HepG2 (cell line): Measurements from ENCODE around the gene EPB42. TPM values are rescaled to one million over a fixed set of nuclear protein-coding genes. Genes with fewer than 3 reads are reported as not detected.

Experiments
- ATAC-seq: fragments of 200-7000 bp; cut with Tn5 transposase; 3 replicates; pipeline ENCODE4 v1.9.1; 2020; ENCODE audit warnings: mild to moderate bottlenecking, moderate library complexity
- BruUV-seq: library from RNA; stranded (reverse); fragments of 400-500 nt; replicated peaks from 2 replicates; lab custom pipeline; 2021; lab: Mats Ljungman, UMichigan
- CTCF ChIA-PET: fragments of 300-600 bp; formaldehyde crosslinking; extraction: SDS; loops from one replicate; lab custom pipeline; 2021; ENCODE audit warnings: low total read pairs, inconsistent platforms, low intra/inter-chr PET ratio; lab: Yijun Ruan, JAX
- POLR2A ChIA-PET: fragments of 350-600 bp; sonication (Branson Sonifier 250); formaldehyde crosslinking; loops from one replicate; lab custom pipeline; 2020; ENCODE audit warnings: antibody characterized with exemption, inconsistent platforms; lab: Yijun Ruan, JAX
- DNase-seq: peaks from one replicate; pipeline ENCODE4 v3.0.0-alpha.2; 2015; ENCODE audit warnings: low spot score
- FAIRE-seq: peaks from 3 replicates; lab custom pipeline; 2011; peaks lifted over from hg19 to GRCh38; lab: Jason Lieb, UNC
- H2AFZ ChIP-seq: one replicate; pipeline ENCODE4 v1.6.1; 2011; ENCODE audit warnings: low read length, inconsistent platforms
- H3K27ac ChIP-seq: fragments of 300-600 bp; 3 replicates; pipeline ENCODE4 v1.8.0; 2011; ENCODE audit warnings: mixed run types, mild to moderate bottlenecking, mixed read lengths, low read length, inconsistent platforms; ENCODE audit not compliant: insufficient read depth; ENCODE audit errors: extremely low read length
- H3K27me3 ChIP-seq, 2 experiments: fragments of 200-600 bp in 1 of 2; 2 replicates in 1 of 2; 3 replicates in 1 of 2; pipeline versions ENCODE4 v1.6.0 to v1.8.0; 2011; ENCODE audit warnings: low read length in 2 of 2, mild to moderate bottlenecking in 2 of 2, moderate library complexity in 2 of 2, inconsistent platforms in 1 of 2; ENCODE audit not compliant: insufficient read depth in 2 of 2, control insufficient read depth in 1 of 2
- H3K36me3 ChIP-seq, 2 experiments: fragments of 200-600 bp in 1 of 2; replicated peaks in 1 of 2; 2 replicates in 1 of 2; 3 replicates in 1 of 2; pipeline versions ENCODE4 v1.5.1 to v1.8.0; 2011; ENCODE audit warnings: low read length in 2 of 2, inconsistent platforms in 1 of 2; ENCODE audit not compliant: insufficient read depth in 2 of 2, control insufficient read depth in 1 of 2
- H3K4me1 ChIP-seq: 2 replicates; pipeline ENCODE4 v1.5.1; 2012; ENCODE audit warnings: low read length, inconsistent platforms; ENCODE audit not compliant: insufficient read depth
- H3K4me2 ChIP-seq: 2 replicates; pipeline ENCODE4 v1.6.0; 2011; ENCODE audit warnings: low read depth, low read length, inconsistent platforms
- H3K4me3 ChIP-seq, 3 experiments: fragments of 200-600 bp in 1 of 3; sonication (generic), shearing (Covaris generic) in 1 of 3; replicated peaks in 1 of 3; 2 replicates each; pipeline ENCODE4 v1.5.1; 2011 to 2016; ENCODE audit warnings: low read length in 3 of 3, inconsistent platforms in 2 of 3, low read depth in 2 of 3, mild to moderate bottlenecking in 2 of 3, control low read depth in 1 of 3, mixed read lengths in 1 of 3; ENCODE audit not compliant: insufficient read depth in 1 of 3
- H3K79me2 ChIP-seq: one replicate; pipeline ENCODE4 v1.6.1; 2011; ENCODE audit warnings: low read length, inconsistent platforms; ENCODE audit not compliant: insufficient read depth
- H3K9ac ChIP-seq: 2 replicates; pipeline ENCODE4 v1.6.0; 2011; ENCODE audit warnings: mild to moderate bottlenecking, low read depth, low read length, inconsistent platforms; ENCODE audit not compliant: insufficient read depth
- H3K9me3 ChIP-seq: 2 replicates; pipeline ENCODE4 v1.5.1; 2012; ENCODE audit warnings: mild to moderate bottlenecking, low read length
- H4K20me1 ChIP-seq: 2 replicates; pipeline ENCODE4 v1.6.0; 2011; ENCODE audit warnings: inconsistent platforms, mild to moderate bottlenecking, low read length, moderate library complexity; ENCODE audit not compliant: insufficient read depth
- CBFB ChIP-seq: sonication (generic); formaldehyde crosslinking; IDR thresholded peaks from 2 replicates; pipeline ENCODE4 v1.4.0; 2020; ENCODE audit warnings: missing genetic modification reagents
- GTF3A ChIP-seq: sonication (generic); formaldehyde crosslinking; conservative IDR thresholded peaks from 2 replicates; pipeline ENCODE4 v1.4.0; 2020; ENCODE audit warnings: mild to moderate bottlenecking, missing genetic modification reagents
- KAT8 ChIP-seq: IDR thresholded peaks from 2 replicates; pipeline ENCODE4 v1.6.1; 2016; ENCODE audit warnings: missing genetic modification reagents, missing compliant biosample characterization
- MTA1 ChIP-seq: sonication (generic); formaldehyde crosslinking; IDR thresholded peaks from 2 replicates; pipeline ENCODE4 v1.4.0; 2020; ENCODE audit warnings: missing genetic modification reagents, mild to moderate bottlenecking, borderline replicate concordance
- POLR2AphosphoS2 ChIP-seq: IDR thresholded peaks from 2 replicates; pipeline ENCODE4 v1.6.1; 2011; ENCODE audit warnings: low read depth, low read length, improper control_type of control experiment
- PRPF4 ChIP-seq: fragments of 200-400 bp; formaldehyde crosslinking; IDR thresholded peaks from 2 replicates; pipeline ENCODE4 v1.6.1; 2016; ENCODE audit warnings: low read length, low read depth; ENCODE audit not compliant: poor library complexity, severe bottlenecking
- SMC3 ChIP-seq: IDR thresholded peaks from 2 replicates; pipeline ENCODE4 v1.6.1; 2011; ENCODE audit warnings: low read length, improper control_type of control experiment
- SP1 ChIP-seq, 2 experiments: fragments of 450-650 bp in 1 of 2; sonication (generic) in 1 of 2; formaldehyde crosslinking in 1 of 2; IDR thresholded peaks; 2 replicates each; pipeline versions ENCODE4 v1.4.0 to v1.6.1; 2016 to 2020; ENCODE audit warnings: missing genetic modification reagents in 1 of 2
- U2AF1 ChIP-seq: fragments of 200-400 bp; formaldehyde crosslinking; optimal IDR thresholded peaks from 2 replicates; pipeline ENCODE3; 2017; ENCODE audit warnings: mild to moderate bottlenecking, low read depth, low read length
- ZNF460 ChIP-seq: sonication (generic); formaldehyde crosslinking; IDR thresholded peaks from 2 replicates; pipeline ENCODE4 v1.5.1; 2020; ENCODE audit warnings: missing genetic modification reagents, mild to moderate bottlenecking, borderline replicate concordance
- ZNF484 ChIP-seq: sonication (generic); formaldehyde crosslinking; IDR thresholded peaks from 2 replicates; pipeline ENCODE4 v1.5.1; 2020; ENCODE audit warnings: mild to moderate bottlenecking, low read depth, missing genetic modification reagents, borderline replicate concordance
- ZUFSP ChIP-seq: sonication (generic); formaldehyde crosslinking; IDR thresholded peaks from 2 replicates; pipeline ENCODE4 v1.9.0; 2021; ENCODE audit warnings: missing genetic modification reagents, mild to moderate bottlenecking, borderline replicate concordance
- WGBS: methylation state at CpG from one replicate; pipeline ENCODE4 v1.1.6; 2017; ENCODE audit warnings: low lambda C conversion rate; 5-methylcytosine and 5-hydroxymethylcytosine counted together
- in situ Hi-C: cut with HindIII; loops from 2 replicates; pipeline ENCODE4 v1.10.0; 2017; ENCODE audit warnings: low pct_unique_long_range_greater_than_20kb; ENCODE audit not compliant: extremely low pct_ligation_motif_present
- intact Hi-C: fragments of 100-400 bp; cut with micrococcal nuclease; formaldehyde crosslinking; loops from one replicate; pipeline ENCODE4 v1.10.0; 2022; ENCODE audit not compliant: unreplicated experiment
- polyA plus RNA-seq, 8 experiments: library from polyadenylated mRNA; depleted of rRNA in 3 of 8; stranded (reverse) in 7 of 8; unstranded in 1 of 8; fragments of >200 nt; fragmentation: Illumina TruSeq in 4 of 8; extraction: Trizol in 4 of 8; gene quantifications; 2 replicates each; pipeline versions ENCODE4 v1.2.1 to v1.2.3, GENCODE V29; 2011 to 2016; ENCODE audit warnings: low read depth in 4 of 8, missing spikeins in 1 of 8, mixed read lengths in 1 of 8; ENCODE audit not compliant: insufficient read depth in 1 of 8
- total RNA-seq, 5 experiments: library from RNA; depleted of rRNA; stranded (reverse); fragments of >200 nt; fragmentation: Illumina TruSeq; extraction: Trizol; gene quantifications; 2 replicates each; pipeline ENCODE4 v1.2.3, GENCODE V29; 2016; ENCODE audit warnings: low read depth in 1 of 5
- TF ChIP-seq, protein P1 (sequence below): sonication (generic); formaldehyde crosslinking; IDR thresholded peaks from 2 replicates; pipeline ENCODE4 v1.4.0; 2020; ENCODE audit warnings: missing genetic modification reagents
- TF ChIP-seq, protein P2 (sequence below): sonication (generic); formaldehyde crosslinking; IDR thresholded peaks from 2 replicates; pipeline ENCODE4 v1.8.0; 2023; ENCODE audit warnings: mild to moderate bottlenecking, missing genetic modification reagents

The EPB42 gene
- total and polyA plus RNA-seq, 2 of the 13 experiments (the other 11 are each of a cell fraction or from before 2014, with no cell fraction given) = not detected

- in situ Hi-C loops (loop anchor here (25.0 kb wide), 1 partner anchor 498 kb away; no protein-coding TSS in a partner anchor), intact Hi-C loops (no loop called here)
- Histone ChIP-seq H3K4me2 (no peak overlapping the region), H3K36me3 (no peaks in the 10 kb centered on the region), H3K79me2 (no peaks in the 10 kb centered on the region), H2AFZ (no peak overlapping the region), H3K9ac (no peak overlapping the region), H3K9me3 (no peaks in the 10 kb centered on the region), H3K4me3 (no peak overlapping the region), H3K4me1 (no peaks in the 10 kb centered on the region), H4K20me1 (no peaks in the 10 kb centered on the region), H3K27ac (no peak overlapping the region), H3K27me3 (peaks cover 1 to 61% of the 10 kb centered on the region in 2 experiments; a peak in 3 of 5 replicates)
- ChIA-PET POLR2A (no interaction called here), CTCF (interaction anchor here (1.8 kb wide), 1 partner anchor 75 kb away, joined by 11 read pairs; no protein-coding TSS in a partner anchor)
- no TSS peak for BruUV-seq
- FAIRE-seq (no peak), ATAC-seq (no peak), DNase-seq (no peak)
- 23% methylated on average over 15 of the region's 15 CpGs for WGBS
- TF ChIP-seq ZNF484 (CRISPR knock-in tag) (no peak), CBFB (CRISPR knock-in tag) (no peak), KAT8 (CRISPR knock-in tag) (no peak), SMC3 (no peak), ZUFSP (CRISPR knock-in tag) (no peak), PRPF4 (no peak), U2AF1 (no peak), POLR2AphosphoS2 (no peak), GTF3A (no peak), ZNF460 (no peak), MTA1 (CRISPR knock-in tag) (no peak), SP1 (IDR thresholded peaks at IDR 0.05) (no peak), SP1 (CRISPR knock-in tag; IDR thresholded peaks at IDR 0.05) (no peak)
- TF ChIP-seq, protein P1, sequence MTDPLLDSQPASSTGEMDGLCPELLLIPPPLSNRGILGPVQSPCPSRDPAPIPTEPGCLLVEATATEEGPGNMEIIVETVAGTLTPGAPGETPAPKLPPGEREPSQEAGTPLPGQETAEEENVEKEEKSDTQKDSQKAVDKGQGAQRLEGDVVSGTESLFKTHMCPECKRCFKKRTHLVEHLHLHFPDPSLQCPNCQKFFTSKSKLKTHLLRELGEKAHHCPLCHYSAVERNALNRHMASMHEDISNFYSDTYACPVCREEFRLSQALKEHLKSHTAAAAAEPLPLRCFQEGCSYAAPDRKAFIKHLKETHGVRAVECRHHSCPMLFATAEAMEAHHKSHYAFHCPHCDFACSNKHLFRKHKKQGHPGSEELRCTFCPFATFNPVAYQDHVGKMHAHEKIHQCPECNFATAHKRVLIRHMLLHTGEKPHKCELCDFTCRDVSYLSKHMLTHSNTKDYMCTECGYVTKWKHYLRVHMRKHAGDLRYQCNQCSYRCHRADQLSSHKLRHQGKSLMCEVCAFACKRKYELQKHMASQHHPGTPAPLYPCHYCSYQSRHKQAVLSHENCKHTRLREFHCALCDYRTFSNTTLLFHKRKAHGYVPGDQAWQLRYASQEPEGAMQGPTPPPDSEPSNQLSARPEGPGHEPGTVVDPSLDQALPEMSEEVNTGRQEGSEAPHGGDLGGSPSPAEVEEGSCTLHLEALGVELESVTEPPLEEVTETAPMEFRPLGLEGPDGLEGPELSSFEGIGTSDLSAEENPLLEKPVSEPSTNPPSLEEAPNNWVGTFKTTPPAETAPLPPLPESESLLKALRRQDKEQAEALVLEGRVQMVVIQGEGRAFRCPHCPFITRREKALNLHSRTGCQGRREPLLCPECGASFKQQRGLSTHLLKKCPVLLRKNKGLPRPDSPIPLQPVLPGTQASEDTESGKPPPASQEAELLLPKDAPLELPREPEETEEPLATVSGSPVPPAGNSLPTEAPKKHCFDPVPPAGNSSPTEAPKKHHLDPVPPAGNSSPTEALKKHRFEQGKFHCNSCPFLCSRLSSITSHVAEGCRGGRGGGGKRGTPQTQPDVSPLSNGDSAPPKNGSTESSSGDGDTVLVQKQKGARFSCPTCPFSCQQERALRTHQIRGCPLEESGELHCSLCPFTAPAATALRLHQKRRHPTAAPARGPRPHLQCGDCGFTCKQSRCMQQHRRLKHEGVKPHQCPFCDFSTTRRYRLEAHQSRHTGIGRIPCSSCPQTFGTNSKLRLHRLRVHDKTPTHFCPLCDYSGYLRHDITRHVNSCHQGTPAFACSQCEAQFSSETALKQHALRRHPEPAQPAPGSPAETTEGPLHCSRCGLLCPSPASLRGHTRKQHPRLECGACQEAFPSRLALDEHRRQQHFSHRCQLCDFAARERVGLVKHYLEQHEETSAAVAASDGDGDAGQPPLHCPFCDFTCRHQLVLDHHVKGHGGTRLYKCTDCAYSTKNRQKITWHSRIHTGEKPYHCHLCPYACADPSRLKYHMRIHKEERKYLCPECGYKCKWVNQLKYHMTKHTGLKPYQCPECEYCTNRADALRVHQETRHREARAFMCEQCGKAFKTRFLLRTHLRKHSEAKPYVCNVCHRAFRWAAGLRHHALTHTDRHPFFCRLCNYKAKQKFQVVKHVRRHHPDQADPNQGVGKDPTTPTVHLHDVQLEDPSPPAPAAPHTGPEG (CRISPR knock-in tag) = no peak
- TF ChIP-seq, protein P2, sequence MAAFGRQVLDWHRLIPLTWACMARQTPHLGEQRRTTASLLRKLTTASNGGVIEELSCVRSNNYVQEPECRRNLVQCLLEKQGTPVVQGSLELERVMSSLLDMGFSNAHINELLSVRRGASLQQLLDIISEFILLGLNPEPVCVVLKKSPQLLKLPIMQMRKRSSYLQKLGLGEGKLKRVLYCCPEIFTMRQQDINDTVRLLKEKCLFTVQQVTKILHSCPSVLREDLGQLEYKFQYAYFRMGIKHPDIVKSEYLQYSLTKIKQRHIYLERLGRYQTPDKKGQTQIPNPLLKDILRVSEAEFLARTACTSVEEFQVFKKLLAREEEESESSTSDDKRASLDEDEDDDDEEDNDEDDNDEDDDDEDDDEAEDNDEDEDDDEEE (CRISPR knock-in tag) = no peak
These were observed 10.6 kb downstream of the EPB42 start for GRCh38 chr15:43210172-43210745.
